ENCODE data around the gene PRPF40A. TPM values are rescaled to one million over a fixed set of nuclear protein-coding genes. Genes with fewer than 3 reads are reported as not detected.

PRPF40A gene
- total and polyA plus RNA-seq, 2 experiments from 2014 or later: 254 to 261 TPM

DNA sequence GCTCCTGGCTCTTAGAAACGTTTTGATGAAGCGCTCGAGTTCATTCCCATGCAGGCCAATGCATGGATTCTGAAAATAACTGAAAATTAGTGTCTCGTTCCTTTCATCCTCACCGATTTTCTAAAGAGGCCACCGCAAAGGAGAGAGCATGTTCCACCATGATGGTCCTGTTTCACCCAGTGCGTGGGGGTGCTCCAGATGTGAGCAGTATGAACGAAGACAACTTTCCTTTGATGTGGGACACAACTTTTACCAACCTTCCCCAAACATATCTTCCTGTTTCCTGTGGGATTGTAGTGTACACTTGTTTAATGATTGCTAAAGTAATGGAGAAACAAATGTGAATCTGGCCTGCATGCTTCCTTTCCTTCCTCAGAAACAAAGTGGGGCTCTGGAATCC is 114.5 kb downstream of the PRPF40A start (continued):
- TF ChIP-seq, protein P1, sequence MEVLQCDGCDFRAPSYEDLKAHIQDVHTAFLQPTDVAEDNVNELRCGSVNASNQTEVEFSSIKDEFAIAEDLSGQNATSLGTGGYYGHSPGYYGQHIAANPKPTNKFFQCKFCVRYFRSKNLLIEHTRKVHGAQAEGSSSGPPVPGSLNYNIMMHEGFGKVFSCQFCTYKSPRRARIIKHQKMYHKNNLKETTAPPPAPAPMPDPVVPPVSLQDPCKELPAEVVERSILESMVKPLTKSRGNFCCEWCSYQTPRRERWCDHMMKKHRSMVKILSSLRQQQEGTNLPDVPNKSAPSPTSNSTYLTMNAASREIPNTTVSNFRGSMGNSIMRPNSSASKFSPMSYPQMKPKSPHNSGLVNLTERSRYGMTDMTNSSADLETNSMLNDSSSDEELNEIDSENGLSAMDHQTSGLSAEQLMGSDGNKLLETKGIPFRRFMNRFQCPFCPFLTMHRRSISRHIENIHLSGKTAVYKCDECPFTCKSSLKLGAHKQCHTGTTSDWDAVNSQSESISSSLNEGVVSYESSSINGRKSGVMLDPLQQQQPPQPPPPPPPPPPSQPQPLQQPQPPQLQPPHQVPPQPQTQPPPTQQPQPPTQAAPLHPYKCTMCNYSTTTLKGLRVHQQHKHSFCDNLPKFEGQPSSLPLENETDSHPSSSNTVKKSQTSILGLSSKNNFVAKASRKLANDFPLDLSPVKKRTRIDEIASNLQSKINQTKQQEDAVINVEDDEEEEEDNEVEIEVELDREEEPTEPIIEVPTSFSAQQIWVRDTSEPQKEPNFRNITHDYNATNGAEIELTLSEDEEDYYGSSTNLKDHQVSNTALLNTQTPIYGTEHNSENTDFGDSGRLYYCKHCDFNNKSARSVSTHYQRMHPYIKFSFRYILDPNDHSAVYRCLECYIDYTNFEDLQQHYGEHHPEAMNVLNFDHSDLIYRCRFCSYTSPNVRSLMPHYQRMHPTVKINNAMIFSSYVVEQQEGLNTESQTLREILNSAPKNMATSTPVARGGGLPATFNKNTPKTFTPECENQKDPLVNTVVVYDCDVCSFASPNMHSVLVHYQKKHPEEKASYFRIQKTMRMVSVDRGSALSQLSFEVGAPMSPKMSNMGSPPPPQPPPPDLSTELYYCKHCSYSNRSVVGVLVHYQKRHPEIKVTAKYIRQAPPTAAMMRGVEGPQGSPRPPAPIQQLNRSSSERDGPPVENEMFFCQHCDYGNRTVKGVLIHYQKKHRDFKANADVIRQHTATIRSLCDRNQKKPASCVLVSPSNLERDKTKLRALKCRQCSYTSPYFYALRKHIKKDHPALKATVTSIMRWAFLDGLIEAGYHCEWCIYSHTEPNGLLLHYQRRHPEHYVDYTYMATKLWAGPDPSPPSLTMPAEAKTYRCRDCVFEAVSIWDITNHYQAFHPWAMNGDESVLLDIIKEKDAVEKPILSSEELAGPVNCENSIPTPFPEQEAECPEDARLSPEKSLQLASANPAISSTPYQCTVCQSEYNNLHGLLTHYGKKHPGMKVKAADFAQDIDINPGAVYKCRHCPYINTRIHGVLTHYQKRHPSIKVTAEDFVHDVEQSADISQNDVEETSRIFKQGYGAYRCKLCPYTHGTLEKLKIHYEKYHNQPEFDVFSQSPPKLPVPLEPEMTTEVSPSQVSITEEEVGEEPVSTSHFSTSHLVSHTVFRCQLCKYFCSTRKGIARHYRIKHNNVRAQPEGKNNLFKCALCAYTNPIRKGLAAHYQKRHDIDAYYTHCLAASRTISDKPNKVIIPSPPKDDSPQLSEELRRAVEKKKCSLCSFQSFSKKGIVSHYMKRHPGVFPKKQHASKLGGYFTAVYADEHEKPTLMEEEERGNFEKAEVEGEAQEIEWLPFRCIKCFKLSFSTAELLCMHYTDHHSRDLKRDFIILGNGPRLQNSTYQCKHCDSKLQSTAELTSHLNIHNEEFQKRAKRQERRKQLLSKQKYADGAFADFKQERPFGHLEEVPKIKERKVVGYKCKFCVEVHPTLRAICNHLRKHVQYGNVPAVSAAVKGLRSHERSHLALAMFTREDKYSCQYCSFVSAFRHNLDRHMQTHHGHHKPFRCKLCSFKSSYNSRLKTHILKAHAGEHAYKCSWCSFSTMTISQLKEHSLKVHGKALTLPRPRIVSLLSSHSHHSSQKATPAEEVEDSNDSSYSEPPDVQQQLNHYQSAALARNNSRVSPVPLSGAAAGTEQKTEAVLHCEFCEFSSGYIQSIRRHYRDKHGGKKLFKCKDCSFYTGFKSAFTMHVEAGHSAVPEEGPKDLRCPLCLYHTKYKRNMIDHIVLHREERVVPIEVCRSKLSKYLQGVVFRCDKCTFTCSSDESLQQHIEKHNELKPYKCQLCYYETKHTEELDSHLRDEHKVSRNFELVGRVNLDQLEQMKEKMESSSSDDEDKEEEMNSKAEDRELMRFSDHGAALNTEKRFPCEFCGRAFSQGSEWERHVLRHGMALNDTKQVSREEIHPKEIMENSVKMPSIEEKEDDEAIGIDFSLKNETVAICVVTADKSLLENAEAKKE (CRISPR knock-in tag; IDR thresholded peaks at IDR 0.05): no peak
- TF ChIP-seq, protein P2, sequence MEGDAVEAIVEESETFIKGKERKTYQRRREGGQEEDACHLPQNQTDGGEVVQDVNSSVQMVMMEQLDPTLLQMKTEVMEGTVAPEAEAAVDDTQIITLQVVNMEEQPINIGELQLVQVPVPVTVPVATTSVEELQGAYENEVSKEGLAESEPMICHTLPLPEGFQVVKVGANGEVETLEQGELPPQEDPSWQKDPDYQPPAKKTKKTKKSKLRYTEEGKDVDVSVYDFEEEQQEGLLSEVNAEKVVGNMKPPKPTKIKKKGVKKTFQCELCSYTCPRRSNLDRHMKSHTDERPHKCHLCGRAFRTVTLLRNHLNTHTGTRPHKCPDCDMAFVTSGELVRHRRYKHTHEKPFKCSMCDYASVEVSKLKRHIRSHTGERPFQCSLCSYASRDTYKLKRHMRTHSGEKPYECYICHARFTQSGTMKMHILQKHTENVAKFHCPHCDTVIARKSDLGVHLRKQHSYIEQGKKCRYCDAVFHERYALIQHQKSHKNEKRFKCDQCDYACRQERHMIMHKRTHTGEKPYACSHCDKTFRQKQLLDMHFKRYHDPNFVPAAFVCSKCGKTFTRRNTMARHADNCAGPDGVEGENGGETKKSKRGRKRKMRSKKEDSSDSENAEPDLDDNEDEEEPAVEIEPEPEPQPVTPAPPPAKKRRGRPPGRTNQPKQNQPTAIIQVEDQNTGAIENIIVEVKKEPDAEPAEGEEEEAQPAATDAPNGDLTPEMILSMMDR (conservative IDR thresholded peaks at IDR 0.05; ENCODE audit: low read depth in 2 of 2): no peak
- TF ChIP-seq NANOG (IDR thresholded peaks at IDR 0.05; ENCODE audit: borderline replicate concordance) (no peak), CREB1 (CRISPR knock-in tag; IDR thresholded peaks at IDR 0.05; ENCODE audit: low read depth) (no peak)

Other genes starting within 250 kb of the PRPF40A start
- 43.5 and 65.4 TPM in 2 replicates for gene ARL6IP6, start 1.2 kb upstream of the PRPF40A start, total RNA-seq (2014; rRNA removed; shearing (Covaris generic))
- 48.7 and 49.1 TPM in 2 replicates for gene ARL6IP6, start 1.2 kb upstream of the PRPF40A start, polyA plus RNA-seq (2016; fragmentation: Nextera tagmentation; extraction: Ambion mirVana)